ENCODE data around the gene RAX. TPM values are rescaled to one million over a fixed set of nuclear protein-coding genes. Genes with fewer than 3 reads are reported as not detected.

RAX gene
- total and polyA plus RNA-seq, 10 of the 15 experiments (the other 5 are each of a cell fraction or from before 2014, with no cell fraction given), result not detected

DNA sequence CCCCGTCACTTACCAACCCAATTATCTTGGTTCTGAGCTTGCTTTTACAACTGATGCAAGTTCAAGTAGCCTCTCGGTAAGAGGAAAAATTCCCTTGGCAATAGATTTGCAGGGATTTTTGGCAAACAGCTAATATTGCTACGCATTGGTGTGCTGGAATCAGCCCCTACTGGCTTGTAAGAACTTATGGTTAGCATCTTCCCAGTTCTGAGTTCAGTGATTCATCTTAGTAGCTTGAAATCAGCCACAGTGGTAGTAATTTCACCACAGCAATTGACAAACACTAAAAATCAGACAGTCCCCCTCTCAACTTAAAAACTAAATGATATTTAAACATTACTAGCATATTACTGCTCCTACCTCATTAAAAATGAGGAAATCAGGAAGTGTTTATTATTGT lies 5.9 kb upstream of the RAX start:
- H2AFZ ChIP-seq (ENCODE audit: control insufficient read depth, low read depth, low read length), result no peak overlapping the region
- H3K27ac ChIP-seq (ENCODE audit: control insufficient read depth, insufficient read depth), result no peak overlapping the region
- H4K20me1 ChIP-seq (ENCODE audit: control insufficient read depth, insufficient read depth), result no peaks in the 10 kb centered on the region
- H3K27me3 ChIP-seq (replicated peaks in 1 of 2; ENCODE audit: control insufficient read depth in 2 of 2, insufficient read depth in 2 of 2, low read length in 1 of 2), result peaks cover 7 to 15% of the 10 kb centered on the region in 2 experiments; a peak in 3 of 4 replicates
- no peak for TF ChIP-seq ZSCAN29 (IDR thresholded peaks at IDR 0.05)
- TF ChIP-seq RUNX3 (IDR thresholded peaks at IDR 0.05; ENCODE audit: low read length), result peak; percentile 44
- H3K9ac ChIP-seq (ENCODE audit: control insufficient read depth, insufficient read depth, low read length), result no peak overlapping the region
- no peaks in the 10 kb centered on the region; the same call in 2 of the 3 replicates for H3K9me3 ChIP-seq (replicated peaks; ENCODE audit: control insufficient read depth, insufficient read depth, low read length)
- no peak for FAIRE-seq
- ATAC-seq, result no peak
- CTCF ChIA-PET, result interaction anchor here (0.7 to 1.3 kb wide), 2 partner anchors 30 to 195 kb away, joined by 3 to 4 read pairs; no protein-coding TSS in a partner anchor
- no peaks in the 10 kb centered on the region for H3K36me3 ChIP-seq (ENCODE audit: control insufficient read depth in 2 of 2, insufficient read depth in 2 of 2, low read length in 1 of 2)
- intact Hi-C loops (cut with micrococcal nuclease; ENCODE audit: unreplicated experiment), result no loop called here
- POLR2A ChIA-PET, result no interaction called here
- no peaks in the 10 kb centered on the region for H3K79me2 ChIP-seq (ENCODE audit: control insufficient read depth, insufficient read depth, low read length)
- no peaks in the 10 kb centered on the region for H3K4me1 ChIP-seq (ENCODE audit: control insufficient read depth, insufficient read depth, low read length)
- in situ Hi-C loops (cut with MboI), result no loop called here
- SMC1A ChIA-PET (ENCODE audit: uncharacterized antibody, unreplicated experiment), result interaction anchor here (1.4 kb wide), 1 partner anchor 29 kb away, joined by 3 read pairs; no protein-coding TSS in a partner anchor
- RAD21 ChIA-PET (ENCODE audit: unreplicated experiment), result no interaction called here
- no peak overlapping the region for H3K4me2 ChIP-seq (ENCODE audit: control insufficient read depth, insufficient read depth)
- H3K4me3 ChIP-seq, result no peak overlapping the region
- WGBS (ENCODE audit: insufficient coverage, insufficient replicate concordance, low lambda C conversion rate, missing lambda C conversion rate), result 2% methylated on average over 3 of the region's 3 CpGs
- no TSS peak for BruUV-seq (replicated peaks)
- DNase-seq (ENCODE audit: low read depth, low spot score), result no peak

DNA sequence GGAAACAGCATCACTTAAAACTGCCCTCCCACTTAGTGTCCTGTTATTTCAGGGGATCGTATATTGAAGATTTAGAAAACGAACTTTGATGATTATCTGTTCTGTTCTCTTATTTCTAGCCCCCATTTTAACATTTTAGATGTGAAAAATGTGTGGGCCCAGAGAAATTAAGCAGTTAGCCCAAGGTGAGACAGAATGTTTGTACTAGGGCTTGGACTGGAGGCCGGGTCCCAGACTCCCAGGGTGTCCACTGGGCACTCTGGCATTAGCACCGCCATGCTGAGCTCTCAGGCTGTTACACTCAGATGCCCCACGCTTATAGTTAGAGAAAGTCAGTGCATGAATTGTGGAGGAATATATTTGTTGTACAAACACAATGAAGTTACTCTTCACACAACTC lies 5.5 kb upstream of the RAX start:
- intact Hi-C loops (cut with micrococcal nuclease; ENCODE audit: unreplicated experiment), result no loop called here
- Histone ChIP-seq H3K4me2 (ENCODE audit: control insufficient read depth, insufficient read depth) (no peak overlapping the region), H3K36me3 (ENCODE audit: control insufficient read depth in 2 of 2, insufficient read depth in 2 of 2, low read length in 1 of 2) (no peaks in the 10 kb centered on the region), H3K27me3 (replicated peaks in 1 of 2; ENCODE audit: control insufficient read depth in 2 of 2, insufficient read depth in 2 of 2, low read length in 1 of 2) (peaks cover 7 to 19% of the 10 kb centered on the region in 2 experiments; a peak in 3 of 4 replicates), H3K79me2 (ENCODE audit: control insufficient read depth, insufficient read depth, low read length) (no peaks in the 10 kb centered on the region), H3K9me3 (replicated peaks; ENCODE audit: control insufficient read depth, insufficient read depth, low read length) (no peaks in the 10 kb centered on the region; the same call in 2 of the 3 replicates), H3K27ac (ENCODE audit: control insufficient read depth, insufficient read depth) (no peak overlapping the region), H3K9ac (ENCODE audit: control insufficient read depth, insufficient read depth, low read length) (no peak overlapping the region), H3K4me1 (ENCODE audit: control insufficient read depth, insufficient read depth, low read length) (no peaks in the 10 kb centered on the region), H2AFZ (ENCODE audit: control insufficient read depth, low read depth, low read length) (no peak overlapping the region), H3K4me3 (no peak overlapping the region), H4K20me1 (ENCODE audit: control insufficient read depth, insufficient read depth) (no peaks in the 10 kb centered on the region)
- in situ Hi-C loops (cut with MboI), result no loop called here
- TF ChIP-seq TBL1XR1 (IDR thresholded peaks at IDR 0.05; ENCODE audit: low read depth, low read length) (no peak), MTA2 (IDR thresholded peaks at IDR 0.05; ENCODE audit: low read depth) (no peak), BHLHE40 (IDR thresholded peaks at IDR 0.05; ENCODE audit: borderline replicate concordance in 1 of 2, low read depth in 2 of 2, low read length in 1 of 2) (no peak), SMC3 (IDR thresholded peaks at IDR 0.05; ENCODE audit: borderline replicate concordance, low read length) (no peak), ASH2L (IDR thresholded peaks at IDR 0.05; ENCODE audit: borderline replicate concordance, low read depth) (no peak)
- TF ChIP-seq, protein P1, sequence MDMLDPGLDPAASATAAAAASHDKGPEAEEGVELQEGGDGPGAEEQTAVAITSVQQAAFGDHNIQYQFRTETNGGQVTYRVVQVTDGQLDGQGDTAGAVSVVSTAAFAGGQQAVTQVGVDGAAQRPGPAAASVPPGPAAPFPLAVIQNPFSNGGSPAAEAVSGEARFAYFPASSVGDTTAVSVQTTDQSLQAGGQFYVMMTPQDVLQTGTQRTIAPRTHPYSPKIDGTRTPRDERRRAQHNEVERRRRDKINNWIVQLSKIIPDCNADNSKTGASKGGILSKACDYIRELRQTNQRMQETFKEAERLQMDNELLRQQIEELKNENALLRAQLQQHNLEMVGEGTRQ (IDR thresholded peaks at IDR 0.05; ENCODE audit: borderline replicate concordance, low read depth, low read length), result no peak
- TF ChIP-seq, protein P2, sequence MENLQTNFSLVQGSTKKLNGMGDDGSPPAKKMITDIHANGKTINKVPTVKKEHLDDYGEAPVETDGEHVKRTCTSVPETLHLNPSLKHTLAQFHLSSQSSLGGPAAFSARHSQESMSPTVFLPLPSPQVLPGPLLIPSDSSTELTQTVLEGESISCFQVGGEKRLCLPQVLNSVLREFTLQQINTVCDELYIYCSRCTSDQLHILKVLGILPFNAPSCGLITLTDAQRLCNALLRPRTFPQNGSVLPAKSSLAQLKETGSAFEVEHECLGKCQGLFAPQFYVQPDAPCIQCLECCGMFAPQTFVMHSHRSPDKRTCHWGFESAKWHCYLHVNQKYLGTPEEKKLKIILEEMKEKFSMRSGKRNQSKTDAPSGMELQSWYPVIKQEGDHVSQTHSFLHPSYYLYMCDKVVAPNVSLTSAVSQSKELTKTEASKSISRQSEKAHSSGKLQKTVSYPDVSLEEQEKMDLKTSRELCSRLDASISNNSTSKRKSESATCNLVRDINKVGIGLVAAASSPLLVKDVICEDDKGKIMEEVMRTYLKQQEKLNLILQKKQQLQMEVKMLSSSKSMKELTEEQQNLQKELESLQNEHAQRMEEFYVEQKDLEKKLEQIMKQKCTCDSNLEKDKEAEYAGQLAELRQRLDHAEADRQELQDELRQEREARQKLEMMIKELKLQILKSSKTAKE (IDR thresholded peaks at IDR 0.05; ENCODE audit: low read depth, poor library complexity, severe bottlenecking), result no peak
- TF ChIP-seq, protein P3, sequence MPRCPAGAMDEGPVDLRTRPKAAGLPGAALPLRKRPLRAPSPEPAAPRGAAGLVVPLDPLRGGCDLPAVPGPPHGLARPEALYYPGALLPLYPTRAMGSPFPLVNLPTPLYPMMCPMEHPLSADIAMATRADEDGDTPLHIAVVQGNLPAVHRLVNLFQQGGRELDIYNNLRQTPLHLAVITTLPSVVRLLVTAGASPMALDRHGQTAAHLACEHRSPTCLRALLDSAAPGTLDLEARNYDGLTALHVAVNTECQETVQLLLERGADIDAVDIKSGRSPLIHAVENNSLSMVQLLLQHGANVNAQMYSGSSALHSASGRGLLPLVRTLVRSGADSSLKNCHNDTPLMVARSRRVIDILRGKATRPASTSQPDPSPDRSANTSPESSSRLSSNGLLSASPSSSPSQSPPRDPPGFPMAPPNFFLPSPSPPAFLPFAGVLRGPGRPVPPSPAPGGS (IDR thresholded peaks at IDR 0.05; ENCODE audit: borderline replicate concordance, insufficient read depth, low read depth, low read length, poor library complexity, severe bottlenecking), result no peak
- DNase-seq (ENCODE audit: low read depth, low spot score) (no peak), ATAC-seq (no peak), FAIRE-seq (no peak)
- CTCF ChIA-PET, result interaction anchor here (0.7 to 1.3 kb wide), 2 partner anchors 30 to 195 kb away, joined by 3 to 4 read pairs; no protein-coding TSS in a partner anchor
- 28% methylated on average over 5 of the region's 5 CpGs for whole genome bisulfite sequencing (ENCODE audit: insufficient coverage, insufficient replicate concordance, low lambda C conversion rate, missing lambda C conversion rate)
- SMC1A ChIA-PET (ENCODE audit: uncharacterized antibody, unreplicated experiment), result interaction anchor here (1.4 kb wide), 1 partner anchor 28 kb away, joined by 3 read pairs; no protein-coding TSS in a partner anchor
- RAD21 ChIA-PET (ENCODE audit: unreplicated experiment), result no interaction called here
- no TSS peak for BruUV-seq (replicated peaks)
- POLR2A ChIA-PET, result no interaction called here
